ENCODE measurements around the gene VSX2. TPM values are rescaled to one million over a fixed set of nuclear protein-coding genes. Genes with fewer than 3 reads are reported as not detected.

Gene VSX2
- total and polyA plus RNA-seq, 4 experiments from 2014 or later: not detected

- peaks cover 0 to 7% (median 3%) of the 10 kb centered on the region in 4 donors for H3K4me1 Mint-ChIP-seq
- no peak overlapping the region for H3K4me3 Mint-ChIP-seq
- peaks cover 0 to 3% (median 0%) of the 10 kb centered on the region in 8 donors for H3K9me3 Mint-ChIP-seq
- no peak overlapping the region for H3K4me3 ChIP-seq (ENCODE audit: low read length in 2 of 2)
- ChIA-PET CTCF (ENCODE audit: partially characterized antibody) (interaction anchor here (0.9 to 1.8 kb wide), 2 partner anchors 12 to 23 kb away, joined by 3 to 5 read pairs; partner anchors contain the start of gene ABCD4), POLR2A (ENCODE audit: partially characterized antibody) (no interaction called here)
- DNase-seq: peak in 2 of 5 donors; percentile 8 to 14
- no peaks in the 10 kb centered on the region for H3K9me3 ChIP-seq (ENCODE audit: control insufficient read depth in 1 of 2, low read length in 2 of 2)
- H3K36me3 Mint-ChIP-seq: peaks cover 49 to 81% of the 10 kb centered on the region in 2 donors
- H3K27ac Mint-ChIP-seq: no peak overlapping the region
- no peak overlapping the region for H3K27ac ChIP-seq (ENCODE audit: low read depth, low read length)
- H3K36me3 ChIP-seq (ENCODE audit: insufficient read depth, low read length): peaks cover 52% of the 10 kb centered on the region
- H3K27me3 Mint-ChIP-seq: no peaks in the 10 kb centered on the region
- H3K27me3 ChIP-seq (ENCODE audit: insufficient read depth, low read length): no peaks in the 10 kb centered on the region
- intact Hi-C loops (cut with micrococcal nuclease): no loop called here
- no peaks in the 10 kb centered on the region for H3K4me1 ChIP-seq (ENCODE audit: insufficient read depth, low read length)
Observed at GRCh38 chr14:74290415-74290814, 51.2 kb downstream of the VSX2 start.

GRCh38 chr14:74292061-74292460, 52.8 kb downstream of the VSX2 start:
- peaks cover 57% of the 10 kb centered on the region for H3K36me3 ChIP-seq (ENCODE audit: insufficient read depth, low read length)
- H3K4me1 Mint-ChIP-seq: peaks cover 0 to 7% (median 4%) of the 10 kb centered on the region in 4 donors
- POLR2A ChIA-PET (ENCODE audit: partially characterized antibody): no interaction called here

GRCh38 chr14:74293606-74294005, 54.4 kb downstream of the VSX2 start:
- Mint-ChIP-seq H3K27me3 (no peaks in the 10 kb centered on the region), H3K4me1 (peaks cover 2 to 19% (median 6%) of the 10 kb centered on the region in 4 donors), H3K27ac (no peak overlapping the region), H3K9me3 (peaks cover 0 to 3% (median 0%) of the 10 kb centered on the region in 8 donors), H3K4me3 (no peak overlapping the region), H3K36me3 (peaks cover 53 to 84% of the 10 kb centered on the region in 2 donors)
- ChIA-PET CTCF (ENCODE audit: partially characterized antibody) (interaction anchor here (1.4 kb wide), 1 partner anchor 12 kb away, joined by 3 read pairs; no protein-coding TSS in a partner anchor), POLR2A (ENCODE audit: partially characterized antibody) (no interaction called here)
- H3K27me3 ChIP-seq (ENCODE audit: insufficient read depth, low read length): no peaks in the 10 kb centered on the region
- no peaks in the 10 kb centered on the region for H3K9me3 ChIP-seq (ENCODE audit: control insufficient read depth in 1 of 2, low read length in 2 of 2)
- H3K27ac ChIP-seq (ENCODE audit: low read depth, low read length): no peak overlapping the region
- H3K4me1 ChIP-seq (ENCODE audit: insufficient read depth, low read length): no peaks in the 10 kb centered on the region
- no peak for DNase-seq
- peaks cover 64% of the 10 kb centered on the region for H3K36me3 ChIP-seq (ENCODE audit: insufficient read depth, low read length)
- intact Hi-C loops (cut with micrococcal nuclease): no loop called here
- H3K4me3 ChIP-seq (ENCODE audit: low read length in 2 of 2): no peak overlapping the region

More at GRCh38 chr14:74292061-74292460, 52.8 kb downstream of the VSX2 start:
- no peaks in the 10 kb centered on the region for H3K27me3 Mint-ChIP-seq
- H3K36me3 Mint-ChIP-seq: peaks cover 46 to 81% of the 10 kb centered on the region in 2 donors
- H3K4me1 ChIP-seq (ENCODE audit: insufficient read depth, low read length): no peaks in the 10 kb centered on the region
- no peak overlapping the region for H3K27ac ChIP-seq (ENCODE audit: low read depth, low read length)
- intact Hi-C loops (cut with micrococcal nuclease): no loop called here
- CTCF ChIA-PET (ENCODE audit: partially characterized antibody): interaction anchor here (1.1 to 1.8 kb wide), 2 partner anchors 10 to 23 kb away, joined by 4 to 5 read pairs; partner anchors contain the start of gene ABCD4
- peaks cover 0 to 3% (median 0%) of the 10 kb centered on the region in 8 donors for H3K9me3 Mint-ChIP-seq
- H3K4me3 ChIP-seq (ENCODE audit: low read length in 2 of 2): no peak overlapping the region
- peak overlapping the region in 1 of 7 donors; percentile 46 for H3K27ac Mint-ChIP-seq
- no peak for DNase-seq
- H3K9me3 ChIP-seq (ENCODE audit: control insufficient read depth in 1 of 2, low read length in 2 of 2): no peaks in the 10 kb centered on the region
- no peaks in the 10 kb centered on the region for H3K27me3 ChIP-seq (ENCODE audit: insufficient read depth, low read length)
- H3K4me3 Mint-ChIP-seq: no peak overlapping the region

GRCh38 chr14:74296037-74296467, 56.8 kb downstream of the VSX2 start:
- Mint-ChIP-seq H3K9me3 (peaks cover 0 to 3% (median 0%) of the 10 kb centered on the region in 8 donors), H3K4me3 (no peak overlapping the region), H3K27ac (peak overlapping the region in 2 of 7 donors; percentile 43 to 59), H3K4me1 (peaks cover 14 to 30% (median 16%) of the 10 kb centered on the region in 4 donors), H3K27me3 (no peaks in the 10 kb centered on the region), H3K36me3 (peaks cover 52 to 78% of the 10 kb centered on the region in 2 donors)
- DNase-seq: no peak
- ChIA-PET CTCF (ENCODE audit: partially characterized antibody) (interaction anchor here (1.2 to 1.7 kb wide), 2 partner anchors 9 to 16 kb away, joined by 4 to 5 read pairs; no protein-coding TSS in a partner anchor), POLR2A (ENCODE audit: partially characterized antibody) (interaction anchor here (1.3 kb wide), 1 partner anchor 9 kb away, joined by 4 read pairs; no protein-coding TSS in a partner anchor)
- Histone ChIP-seq H3K36me3 (ENCODE audit: insufficient read depth, low read length) (peaks cover 65% of the 10 kb centered on the region), H3K9me3 (ENCODE audit: control insufficient read depth in 1 of 2, low read length in 2 of 2) (no peaks in the 10 kb centered on the region), H3K27me3 (ENCODE audit: insufficient read depth, low read length) (no peaks in the 10 kb centered on the region), H3K27ac (ENCODE audit: low read depth, low read length) (no peak overlapping the region), H3K4me1 (ENCODE audit: insufficient read depth, low read length) (peaks cover 8% of the 10 kb centered on the region), H3K4me3 (ENCODE audit: low read length in 2 of 2) (no peak overlapping the region)
- intact Hi-C loops (cut with micrococcal nuclease): no loop called here

- H3K27ac Mint-ChIP-seq: peak overlapping the region in 2 of 7 donors; percentile 30 to 90
Observed at GRCh38 chr14:74297986-74298385, 58.7 kb downstream of the VSX2 start.

GRCh38 chr14:74299061-74299545, 59.9 kb downstream of the VSX2 start:
- H3K27me3 ChIP-seq (ENCODE audit: insufficient read depth, low read length): no peaks in the 10 kb centered on the region
- H3K4me3 Mint-ChIP-seq: peak overlapping the region in 6 of 8 donors; percentile 11 to 46 (median 38)
- H3K4me1 ChIP-seq (ENCODE audit: insufficient read depth, low read length): peaks cover 29% of the 10 kb centered on the region
- peaks cover 0 to 4% (median 0%) of the 10 kb centered on the region in 8 donors for H3K9me3 Mint-ChIP-seq
- peak overlapping the region; percentile 21 for H3K27ac ChIP-seq (ENCODE audit: low read depth, low read length)
- peak in 1 of 5 donors; percentile 50 for DNase-seq
- peaks cover 47% of the 10 kb centered on the region for H3K36me3 ChIP-seq (ENCODE audit: insufficient read depth, low read length)
- H3K4me3 ChIP-seq (ENCODE audit: low read length in 2 of 2): no peak overlapping the region
- H3K36me3 Mint-ChIP-seq: peaks cover 35 to 56% of the 10 kb centered on the region in 2 donors
- intact Hi-C loops (cut with micrococcal nuclease): no loop called here
- H3K27ac Mint-ChIP-seq: peak overlapping the region in 6 of 7 donors; percentile 12 to 81 (median 64)
- H3K27me3 Mint-ChIP-seq: no peaks in the 10 kb centered on the region
- POLR2A ChIA-PET (ENCODE audit: partially characterized antibody): no interaction called here
- peaks cover 26 to 54% (median 34%) of the 10 kb centered on the region in 4 donors for H3K4me1 Mint-ChIP-seq
- H3K9me3 ChIP-seq (ENCODE audit: control insufficient read depth in 1 of 2, low read length in 2 of 2): no peaks in the 10 kb centered on the region
- CTCF ChIA-PET (ENCODE audit: partially characterized antibody): interaction anchor here (2.0 kb wide), 1 partner anchor 48 kb away, joined by 5 read pairs; no protein-coding TSS in a partner anchor

More at GRCh38 chr14:74297986-74298385, 58.7 kb downstream of the VSX2 start:
- Histone ChIP-seq H3K36me3 (ENCODE audit: insufficient read depth, low read length) (peaks cover 47% of the 10 kb centered on the region), H3K4me3 (ENCODE audit: low read length in 2 of 2) (no peak overlapping the region), H3K27ac (ENCODE audit: low read depth, low read length) (no peak overlapping the region), H3K27me3 (ENCODE audit: insufficient read depth, low read length) (no peaks in the 10 kb centered on the region), H3K9me3 (ENCODE audit: control insufficient read depth in 1 of 2, low read length in 2 of 2) (no peaks in the 10 kb centered on the region), H3K4me1 (ENCODE audit: insufficient read depth, low read length) (peaks cover 18% of the 10 kb centered on the region)
- peaks cover 38 to 65% of the 10 kb centered on the region in 2 donors for H3K36me3 Mint-ChIP-seq
- H3K27me3 Mint-ChIP-seq: no peaks in the 10 kb centered on the region
- intact Hi-C loops (cut with micrococcal nuclease): no loop called here
- H3K9me3 Mint-ChIP-seq: peaks cover 0 to 4% (median 0%) of the 10 kb centered on the region in 8 donors
- H3K4me3 Mint-ChIP-seq: no peak overlapping the region
- ChIA-PET CTCF (ENCODE audit: partially characterized antibody) (interaction anchor here (1.1 to 2.0 kb wide), 3 partner anchors 41 to 88 kb away, joined by 3 to 5 read pairs (median 3); no protein-coding TSS in a partner anchor), POLR2A (ENCODE audit: partially characterized antibody) (interaction anchor here (1.4 kb wide), 1 partner anchor 16 kb away, joined by 3 read pairs; no protein-coding TSS in a partner anchor)
- peaks cover 25 to 43% (median 28%) of the 10 kb centered on the region in 4 donors for H3K4me1 Mint-ChIP-seq
- no peak for DNase-seq

- Histone ChIP-seq H3K9me3 (ENCODE audit: control insufficient read depth in 1 of 2, low read length in 2 of 2) (no peaks in the 10 kb centered on the region), H3K36me3 (ENCODE audit: insufficient read depth, low read length) (peaks cover 22% of the 10 kb centered on the region), H3K27me3 (ENCODE audit: insufficient read depth, low read length) (no peaks in the 10 kb centered on the region), H3K4me3 (ENCODE audit: low read length in 2 of 2) (peak overlapping the region; percentile 58 to 94), H3K4me1 (ENCODE audit: insufficient read depth, low read length) (peaks cover 29% of the 10 kb centered on the region), H3K27ac (ENCODE audit: low read depth, low read length) (peak overlapping the region; percentile 65)
- Mint-ChIP-seq H3K4me3 (peak overlapping the region; percentile 87 to 99 (median 98)), H3K36me3 (peaks cover 21 to 34% of the 10 kb centered on the region in 2 donors), H3K4me1 (peaks cover 26 to 56% (median 32%) of the 10 kb centered on the region in 4 donors), H3K27me3 (no peaks in the 10 kb centered on the region), H3K9me3 (peaks cover 0 to 1% (median 0%) of the 10 kb centered on the region in 8 donors), H3K27ac (peak overlapping the region; percentile 82 to 98 (median 94))
- ChIA-PET POLR2A (ENCODE audit: partially characterized antibody) (interaction anchor here (0.6 kb wide), 1 partner anchor 119 kb away, joined by 3 read pairs; no protein-coding TSS in a partner anchor), CTCF (ENCODE audit: partially characterized antibody) (interaction anchor here (1.5 kb wide), 2 partner anchors 11 to 12 kb away, joined by 3 to 5 read pairs; no protein-coding TSS in a partner anchor)
- intact Hi-C loops (cut with micrococcal nuclease): loop anchor here (2.0 to 5.0 kb wide), 5 partner anchors 191 to 1359 kb away; partner anchors contain the start of genes AREL1, ERG28, FCF1 and ISCA2
- no peak for DNase-seq
Observed at GRCh38 chr14:74301594-74302151, 62.4 kb downstream of the VSX2 start.

Data from CD4-positive, alpha-beta memory T cell (primary cell).